Subcutaneous adipose tissue (tissue), 4 donors: ENCODE results near the gene VAV2. TPM values are rescaled to one million over a fixed set of nuclear protein-coding genes. Genes with fewer than 3 reads are reported as not detected.

ENCODE experiments used
- CTCF ChIP-seq: fragments of 450-650 bp; IDR thresholded peaks from one replicate; pipeline ENCODE4 v1.5.1; 2016; ENCODE audit warnings: low read depth, mild to moderate bottlenecking, control low read depth, antibody characterized with exemption, moderate library complexity
- total RNA-seq, 4 donors: library from RNA; depleted of rRNA; stranded (reverse); fragments of >200 nt; gene quantifications; one replicate each; pipeline ENCODE4 v1.1.0, GENCODE V29; 2016

The VAV2 gene
- total RNA-seq, 4 donors from 2014 or later, result 3.6 to 6.8 (median 4.8) TPM

GRCh38 chr9:133836818-133837217 lies 155.3 kb downstream of the VAV2 start:
- TF ChIP-seq CTCF, result no peak

- TF ChIP-seq CTCF, result no peak
Observed at GRCh38 chr9:133836001-133836758, 155.9 kb downstream of the VAV2 start.

- no peak for TF ChIP-seq CTCF
Observed at GRCh38 chr9:133835262-133835901, 156.7 kb downstream of the VAV2 start.

GRCh38 chr9:133834080-133834976 lies 157.8 kb downstream of the VAV2 start:
- no peak for TF ChIP-seq CTCF

GRCh38 chr9:133833388-133834025 lies 158.6 kb downstream of the VAV2 start:
- TF ChIP-seq CTCF, result no peak

- TF ChIP-seq CTCF, result no peak
Observed at GRCh38 chr9:133832877-133833276, 159.2 kb downstream of the VAV2 start.
